ENCODE data around the gene CD160.
"Not testable (repeated sequence)": the region's sequence is repeated elsewhere in the genome, so short reads cannot be mapped to it uniquely, and the experiment has no call there.

DNA sequence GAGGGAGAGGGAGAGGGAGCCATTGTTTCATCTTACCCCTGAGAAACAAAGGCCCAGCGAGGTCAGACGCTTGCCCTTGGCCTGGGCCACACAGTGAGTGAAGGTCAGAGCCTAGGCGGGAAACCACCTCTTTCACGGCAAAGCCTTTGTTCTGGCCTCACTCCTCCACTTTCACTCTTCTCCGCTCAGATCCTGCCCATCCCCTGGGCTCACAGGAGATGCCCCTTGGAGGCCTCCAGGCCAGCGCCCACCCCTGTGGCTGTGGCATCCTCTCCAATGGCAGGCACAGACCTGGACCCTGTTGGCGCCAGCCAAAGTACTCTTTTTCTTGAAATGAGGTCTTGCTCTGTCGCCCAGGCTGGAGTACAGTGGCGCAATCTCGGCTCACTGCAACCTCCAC, 48.7 kb downstream of the CD160 start:
- TF ChIP-seq POLR2A, POLR2AphosphoS5 (IDR thresholded peaks at IDR 0.05): not testable (repeated sequence)
- TF ChIP-seq, protein P1, sequence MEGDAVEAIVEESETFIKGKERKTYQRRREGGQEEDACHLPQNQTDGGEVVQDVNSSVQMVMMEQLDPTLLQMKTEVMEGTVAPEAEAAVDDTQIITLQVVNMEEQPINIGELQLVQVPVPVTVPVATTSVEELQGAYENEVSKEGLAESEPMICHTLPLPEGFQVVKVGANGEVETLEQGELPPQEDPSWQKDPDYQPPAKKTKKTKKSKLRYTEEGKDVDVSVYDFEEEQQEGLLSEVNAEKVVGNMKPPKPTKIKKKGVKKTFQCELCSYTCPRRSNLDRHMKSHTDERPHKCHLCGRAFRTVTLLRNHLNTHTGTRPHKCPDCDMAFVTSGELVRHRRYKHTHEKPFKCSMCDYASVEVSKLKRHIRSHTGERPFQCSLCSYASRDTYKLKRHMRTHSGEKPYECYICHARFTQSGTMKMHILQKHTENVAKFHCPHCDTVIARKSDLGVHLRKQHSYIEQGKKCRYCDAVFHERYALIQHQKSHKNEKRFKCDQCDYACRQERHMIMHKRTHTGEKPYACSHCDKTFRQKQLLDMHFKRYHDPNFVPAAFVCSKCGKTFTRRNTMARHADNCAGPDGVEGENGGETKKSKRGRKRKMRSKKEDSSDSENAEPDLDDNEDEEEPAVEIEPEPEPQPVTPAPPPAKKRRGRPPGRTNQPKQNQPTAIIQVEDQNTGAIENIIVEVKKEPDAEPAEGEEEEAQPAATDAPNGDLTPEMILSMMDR (IDR thresholded peaks at IDR 0.05 in 8 of 11, conservative IDR thresholded peaks at IDR 0.05 in 3 of 11) = not testable (repeated sequence)
